Measurements from ENCODE around the gene WNK1. TPM values are rescaled to one million over a fixed set of nuclear protein-coding genes. Genes with fewer than 3 reads are reported as not detected.

The WNK1 gene
- total and polyA plus RNA-seq, 2 of the 8 experiments (the other 6 are each of a cell fraction or from before 2014, with no cell fraction given) = 88.2 to 157 TPM

DNA sequence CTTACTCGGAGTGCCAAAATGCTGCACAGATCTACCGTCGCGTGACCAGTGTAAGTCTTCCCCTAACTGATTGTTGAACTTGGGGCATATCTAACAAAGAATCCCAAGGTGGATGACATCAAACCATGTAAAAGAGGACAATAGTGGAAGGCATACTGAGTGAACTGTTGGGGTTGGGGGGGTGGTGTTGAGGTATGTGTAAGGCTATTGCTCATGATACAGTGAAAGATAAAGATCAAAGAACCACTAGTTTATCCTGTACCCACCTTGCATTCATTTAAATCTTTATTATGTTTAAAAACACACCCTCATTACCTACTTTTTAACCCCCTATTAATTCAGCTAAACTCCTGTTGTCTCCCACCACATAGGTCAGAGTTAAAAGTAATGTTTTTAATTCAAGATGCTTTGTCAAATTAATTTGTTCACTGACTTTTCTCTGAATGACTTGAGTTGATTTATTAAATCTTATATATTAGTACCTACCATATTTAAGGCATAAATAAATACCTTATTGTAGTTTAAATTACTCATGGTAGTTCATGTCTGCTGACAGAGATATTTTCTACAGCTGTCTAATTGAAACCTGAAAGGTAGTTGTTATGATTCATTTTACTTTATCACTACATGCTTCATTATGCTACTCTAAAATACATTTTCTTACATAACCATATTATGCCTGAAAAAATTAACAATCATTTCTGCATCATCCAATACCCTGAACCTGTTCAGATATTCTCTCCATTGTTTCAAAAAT lies 77.9 kb downstream of the WNK1 start:
- Histone ChIP-seq H4K5ac (ENCODE audit: insufficient read length, low read depth, low read length) (no peak overlapping the region), H3K36me3 (ENCODE audit: control insufficient read depth in 2 of 4, insufficient read depth in 4 of 4, low read length in 3 of 4) (peaks cover 0 to 38% (median 12%) of the 10 kb centered on the region in 4 experiments; a peak in 6 of 8 replicates), H3K14ac (ENCODE audit: insufficient read length) (no peak overlapping the region), H3K4me3 (ENCODE audit: extremely low read depth in 1 of 4, insufficient read depth in 2 of 4, low read depth in 3 of 4, low read length in 4 of 4) (no peak overlapping the region), H3K23ac (ENCODE audit: insufficient read length) (no peak overlapping the region), H3K9me3 (ENCODE audit: insufficient read depth in 2 of 2, low read depth in 1 of 2, low read length in 1 of 2) (no peaks in the 10 kb centered on the region), H2AK5ac (ENCODE audit: low read depth, low read length) (no peak overlapping the region), H2BK20ac (ENCODE audit: low read length) (no peak overlapping the region), H3K79me2 (ENCODE audit: control insufficient read depth in 1 of 2, insufficient read depth in 2 of 2, low read length in 2 of 2) (peaks cover 0 to 8% of the 10 kb centered on the region in 2 experiments; a peak in 2 of 4 replicates), H4K20me1 (replicated peaks in 1 of 2; ENCODE audit: control insufficient read depth in 1 of 2, insufficient read depth in 2 of 2, low read length in 2 of 2) (peaks cover 2% of the 10 kb centered on the region in 2 experiments), H3K4ac (replicated peaks; ENCODE audit: insufficient read length, low read depth, low read length) (no peak overlapping the region), H2BK15ac (ENCODE audit: low read length) (no peak overlapping the region), H3K27ac (ENCODE audit: low read depth, low read length) (no peak overlapping the region), H2BK5ac (ENCODE audit: low read depth, low read length) (no peak overlapping the region), H3K79me1 (ENCODE audit: low read depth, low read length) (no peaks in the 10 kb centered on the region), H2AFZ (ENCODE audit: low read length) (no peak overlapping the region), H3K4me1 (replicated peaks in 1 of 4; ENCODE audit: control insufficient read depth in 3 of 4, insufficient read depth in 4 of 4, low read length in 3 of 4) (no peaks in the 10 kb centered on the region), H3K23me2 (ENCODE audit: low read depth, low read length) (no peaks in the 10 kb centered on the region), H3K27me3 (replicated peaks in 1 of 4; ENCODE audit: control insufficient read depth in 3 of 4, extremely low read depth in 1 of 4, insufficient read depth in 3 of 4, low read length in 3 of 4) (no peaks in the 10 kb centered on the region), H2BK12ac (ENCODE audit: low read depth, low read length) (no peak overlapping the region), H4K91ac (replicated peaks; ENCODE audit: insufficient read length, low read length) (no peak overlapping the region), H2BK120ac (replicated peaks; ENCODE audit: low read depth, low read length) (no peak overlapping the region), H3K18ac (ENCODE audit: extremely low read depth, low read length) (no peak overlapping the region), H3K56ac (replicated peaks; ENCODE audit: insufficient read length, low read depth, low read length) (no peak overlapping the region), H3K4me2 (ENCODE audit: insufficient read depth in 1 of 2, low read depth in 2 of 2, low read length in 2 of 2) (no peak overlapping the region), H3K9ac (replicated peaks in 1 of 4; ENCODE audit: extremely low read depth in 1 of 4, low read depth in 3 of 4, low read length in 3 of 4) (no peak overlapping the region), H4K8ac (ENCODE audit: extremely low read depth, insufficient read depth, low read length) (no peak overlapping the region)
- POLR2A ChIA-PET (ENCODE audit: partially characterized antibody) = no interaction called here
- TF ChIP-seq, protein P1, sequence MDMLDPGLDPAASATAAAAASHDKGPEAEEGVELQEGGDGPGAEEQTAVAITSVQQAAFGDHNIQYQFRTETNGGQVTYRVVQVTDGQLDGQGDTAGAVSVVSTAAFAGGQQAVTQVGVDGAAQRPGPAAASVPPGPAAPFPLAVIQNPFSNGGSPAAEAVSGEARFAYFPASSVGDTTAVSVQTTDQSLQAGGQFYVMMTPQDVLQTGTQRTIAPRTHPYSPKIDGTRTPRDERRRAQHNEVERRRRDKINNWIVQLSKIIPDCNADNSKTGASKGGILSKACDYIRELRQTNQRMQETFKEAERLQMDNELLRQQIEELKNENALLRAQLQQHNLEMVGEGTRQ (IDR thresholded peaks at IDR 0.05; ENCODE audit: low read length) = no peak
- TF ChIP-seq SP4 (IDR thresholded peaks at IDR 0.05; ENCODE audit: low read length) (no peak), CBX8 (IDR thresholded peaks at IDR 0.05; ENCODE audit: borderline replicate concordance, low read depth, low read length) (no peak), RNF2 (IDR thresholded peaks at IDR 0.05; ENCODE audit: borderline replicate concordance, low read depth, low read length, missing control alignments, poor library complexity, severe bottlenecking) (no peak), RBBP5 (IDR thresholded peaks at IDR 0.05; ENCODE audit: borderline replicate concordance, low read depth, low read length) (no peak), EGR1 (IDR thresholded peaks at IDR 0.05; ENCODE audit: borderline replicate concordance, low read depth, low read length) (no peak), GABPA (IDR thresholded peaks at IDR 0.05; ENCODE audit: borderline replicate concordance, insufficient read depth, low read length) (no peak), MAFK (IDR thresholded peaks at IDR 0.05; ENCODE audit: low read depth, low read length) (no peak), GTF2F1 (IDR thresholded peaks at IDR 0.05; ENCODE audit: borderline replicate concordance, low read depth, low read length) (no peak), KDM4A (IDR thresholded peaks at IDR 0.05; ENCODE audit: low read depth, low read length, severe bottlenecking) (no peak), RXRA (IDR thresholded peaks at IDR 0.05; ENCODE audit: insufficient read depth, low read depth, low read length) (no peak)
- CTCF ChIA-PET (ENCODE audit: partially characterized antibody) = no interaction called here
- 95% methylated on average over 4 of the region's 4 CpGs; no CpG with 5 or more reads in 1 of the 2 experiments for WGBS, 2 experiments (ENCODE audit: extremely low coverage in 1 of 2, insufficient coverage in 1 of 2, insufficient read length in 1 of 2, insufficient replicate concordance in 2 of 2, low coverage in 1 of 2, low lambda C conversion rate in 2 of 2, missing lambda C conversion rate in 1 of 2)
- DNase-seq (ENCODE audit: low read depth in 1 of 2, low spot score in 2 of 2) (no peak), FAIRE-seq (no peak)

Measured in H1 (cell line).